GM12875 (cell line): ENCODE measurements around the gene INPP5A.

ENCODE experiments used
- H3K4me3 ChIP-seq: one replicate; pipeline ENCODE4 v1.5.1; 2011; ENCODE audit warnings: low read depth, low read length, control low read depth
- TF ChIP-seq, protein P1 (sequence below): IDR thresholded peaks from 2 replicates; pipeline ENCODE4 v1.5.1; 2011; ENCODE audit warnings: low read depth, mild to moderate bottlenecking, control low read depth, inconsistent platforms, low read length, moderate library complexity, borderline replicate concordance; ENCODE audit not compliant: insufficient read depth

Gene INPP5A

DNA sequence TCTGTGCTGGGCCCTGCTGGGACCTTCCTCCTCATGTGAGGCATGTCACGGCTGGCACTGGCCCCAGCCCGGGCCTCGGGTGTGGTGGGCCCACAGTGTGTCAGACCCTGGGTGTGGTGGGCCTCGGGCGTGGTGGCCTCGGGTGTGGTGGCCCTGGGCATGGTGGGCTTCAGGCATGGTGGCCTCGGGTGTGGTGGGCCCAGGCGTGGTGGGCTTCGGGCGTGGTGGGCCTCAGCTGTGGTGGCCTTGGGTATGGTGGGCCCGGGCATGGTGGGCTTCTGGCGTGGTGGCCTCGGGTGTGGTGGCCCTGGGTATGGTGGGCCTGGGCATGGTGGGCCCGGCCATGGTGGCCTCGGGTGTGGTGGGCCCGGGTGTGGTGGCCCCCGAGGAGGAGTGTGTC, 207.9 kb downstream of the INPP5A start:
- no peak overlapping the region for H3K4me3 ChIP-seq
- TF ChIP-seq, protein P1, sequence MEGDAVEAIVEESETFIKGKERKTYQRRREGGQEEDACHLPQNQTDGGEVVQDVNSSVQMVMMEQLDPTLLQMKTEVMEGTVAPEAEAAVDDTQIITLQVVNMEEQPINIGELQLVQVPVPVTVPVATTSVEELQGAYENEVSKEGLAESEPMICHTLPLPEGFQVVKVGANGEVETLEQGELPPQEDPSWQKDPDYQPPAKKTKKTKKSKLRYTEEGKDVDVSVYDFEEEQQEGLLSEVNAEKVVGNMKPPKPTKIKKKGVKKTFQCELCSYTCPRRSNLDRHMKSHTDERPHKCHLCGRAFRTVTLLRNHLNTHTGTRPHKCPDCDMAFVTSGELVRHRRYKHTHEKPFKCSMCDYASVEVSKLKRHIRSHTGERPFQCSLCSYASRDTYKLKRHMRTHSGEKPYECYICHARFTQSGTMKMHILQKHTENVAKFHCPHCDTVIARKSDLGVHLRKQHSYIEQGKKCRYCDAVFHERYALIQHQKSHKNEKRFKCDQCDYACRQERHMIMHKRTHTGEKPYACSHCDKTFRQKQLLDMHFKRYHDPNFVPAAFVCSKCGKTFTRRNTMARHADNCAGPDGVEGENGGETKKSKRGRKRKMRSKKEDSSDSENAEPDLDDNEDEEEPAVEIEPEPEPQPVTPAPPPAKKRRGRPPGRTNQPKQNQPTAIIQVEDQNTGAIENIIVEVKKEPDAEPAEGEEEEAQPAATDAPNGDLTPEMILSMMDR: no peak

DNA sequence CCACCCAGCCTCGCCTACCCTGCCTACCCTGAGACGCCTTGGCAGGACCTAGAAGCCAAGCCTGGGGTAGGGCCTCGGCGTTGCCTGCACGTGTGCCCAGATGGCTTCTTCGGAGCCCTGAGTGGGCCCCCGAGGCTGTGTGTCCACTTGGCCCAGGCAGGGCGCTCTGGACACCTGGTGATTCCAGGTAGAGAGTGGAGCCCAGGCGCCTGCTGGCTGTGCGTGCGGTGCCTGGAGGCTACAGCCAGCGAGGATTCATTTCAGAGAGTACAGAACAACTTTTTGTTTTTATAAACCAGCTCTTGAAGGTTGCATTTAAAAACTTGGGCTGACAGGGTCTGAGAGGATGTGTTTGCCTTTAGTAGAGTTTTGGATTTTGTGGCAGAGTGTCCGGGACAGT, 208.4 kb downstream of the INPP5A start:
- TF ChIP-seq, protein P1: no peak
- H3K4me3 ChIP-seq: no peak overlapping the region

DNA sequence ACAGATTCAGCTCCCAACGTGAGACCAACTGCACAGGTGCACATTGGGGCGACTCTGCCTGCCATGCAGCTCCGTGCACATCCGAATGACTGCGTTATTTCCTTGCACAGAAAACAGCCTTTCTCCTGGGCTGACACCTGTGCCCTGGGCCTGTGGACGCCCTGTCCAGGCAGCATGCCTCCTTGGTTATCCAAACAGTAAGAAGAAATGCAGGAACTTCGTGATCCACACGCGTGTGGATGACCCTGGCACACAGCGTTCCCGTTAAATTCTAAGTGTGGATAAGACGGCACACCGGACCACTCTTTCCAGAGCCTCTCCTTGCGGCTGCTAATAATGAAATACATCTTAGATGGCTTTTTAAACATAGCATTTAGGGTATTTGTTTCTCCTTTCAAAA, 208.8 kb downstream of the INPP5A start:
- TF ChIP-seq, protein P1: no peak
- no peak overlapping the region for H3K4me3 ChIP-seq

DNA sequence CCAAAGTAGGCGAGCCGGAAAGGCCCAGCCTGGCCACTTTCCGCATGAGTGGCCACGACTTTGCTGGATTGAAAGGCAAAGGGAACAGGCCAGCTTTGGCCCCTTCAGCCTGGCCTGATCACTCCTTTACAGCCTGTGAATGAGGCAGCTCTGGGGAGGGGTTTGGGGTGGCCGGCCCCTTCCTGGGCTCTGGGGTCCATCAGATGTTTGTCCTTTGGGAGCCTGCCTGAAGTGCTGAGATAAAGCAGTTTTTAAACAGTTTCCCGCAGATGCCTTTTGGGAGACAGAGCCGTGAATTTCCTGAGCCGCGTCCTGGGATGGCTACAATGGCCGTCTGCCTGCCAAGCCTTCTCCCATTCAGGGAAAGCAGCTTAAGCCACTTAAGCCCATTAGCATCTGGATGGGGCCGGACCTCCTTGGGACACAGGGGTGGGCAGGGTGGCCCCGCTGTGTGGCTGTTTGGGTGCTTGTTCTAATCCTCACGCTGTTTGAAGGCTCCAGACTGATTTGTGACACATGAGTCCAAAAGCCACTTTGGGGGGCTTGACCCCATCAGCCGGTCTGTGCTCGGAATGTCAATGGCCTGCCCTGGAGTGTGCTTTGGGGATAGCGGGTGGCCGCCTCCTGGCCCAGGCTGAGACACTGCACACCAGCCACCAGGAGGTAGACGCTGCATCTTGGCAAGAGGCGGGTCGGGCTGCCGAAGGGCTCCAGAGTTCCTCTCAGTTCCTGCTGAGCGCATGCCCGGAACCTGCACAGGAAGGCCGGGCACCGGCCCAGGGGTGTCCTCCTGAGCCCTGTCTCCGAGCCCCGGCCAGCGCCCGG, 209.4 kb downstream of the INPP5A start:
- H3K4me3 ChIP-seq: no peak overlapping the region
- TF ChIP-seq, protein P1: no peak

DNA sequence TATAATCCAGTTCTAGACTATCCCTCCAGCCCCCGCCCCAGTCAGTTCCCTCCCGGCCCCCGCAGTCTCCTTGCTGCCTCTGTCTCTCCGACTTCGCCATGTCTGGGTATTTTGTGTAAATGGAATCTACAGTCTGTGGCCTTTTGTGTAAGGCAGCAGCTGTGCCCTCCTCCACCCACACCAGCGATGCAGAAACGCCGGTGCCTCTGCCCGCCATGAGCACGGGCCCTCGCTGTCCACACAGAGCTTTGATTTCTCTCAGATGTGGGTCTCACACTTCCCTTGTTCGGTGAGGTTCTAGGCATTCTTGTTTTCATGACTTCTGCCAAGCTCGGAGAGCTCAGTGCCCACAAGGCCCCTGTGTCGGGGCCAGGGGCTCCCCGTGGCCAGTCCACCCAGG, 210.5 kb downstream of the INPP5A start:
- TF ChIP-seq, protein P1: no peak

DNA sequence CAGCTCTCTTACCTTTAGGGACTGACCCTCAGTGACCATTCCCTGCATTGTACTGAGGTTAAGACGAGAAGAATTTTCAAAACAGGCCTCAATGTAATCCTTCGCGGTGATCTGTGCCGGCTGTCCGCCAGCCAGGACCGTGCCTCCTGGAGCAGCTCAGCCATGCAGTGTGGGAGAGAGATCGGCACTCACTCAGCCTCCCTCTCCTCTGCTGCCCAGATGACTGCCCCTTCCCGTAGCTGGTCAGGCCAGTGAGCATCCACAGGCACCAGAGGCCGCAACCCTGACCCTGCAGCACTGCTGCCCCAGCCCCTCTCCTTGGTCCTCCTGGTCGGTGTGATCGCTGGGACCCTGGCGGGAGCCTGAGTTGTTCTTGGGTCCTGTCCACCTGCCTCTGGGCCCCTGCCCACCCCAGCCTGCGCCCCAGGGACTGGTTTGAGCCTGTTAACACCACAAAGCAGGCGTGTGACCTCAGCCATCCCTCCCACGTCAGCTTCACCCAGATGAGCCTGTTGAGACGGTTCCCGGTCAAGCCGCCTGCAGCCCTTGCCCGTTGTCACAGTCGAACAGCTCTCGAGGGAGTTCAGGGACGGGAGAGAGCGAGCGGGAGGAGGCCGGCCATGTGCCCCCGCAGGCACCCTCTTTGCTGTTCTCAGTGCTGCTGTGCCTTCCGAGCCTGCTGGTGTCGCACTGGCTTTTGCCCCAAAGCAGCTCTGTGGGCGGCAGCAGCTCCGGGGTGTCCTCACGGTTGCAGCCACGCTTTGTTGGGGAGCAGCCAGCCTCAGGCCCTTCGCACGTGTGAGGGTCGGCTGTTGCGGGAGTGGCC, 211.2 kb downstream of the INPP5A start:
- no peak overlapping the region for H3K4me3 ChIP-seq
- TF ChIP-seq, protein P1: no peak

More for the DNA sequence above, 210.5 kb downstream of the INPP5A start:
- H3K4me3 ChIP-seq: no peak overlapping the region
